ENCODE data around the gene KMT2B. TPM values are rescaled to one million over a fixed set of nuclear protein-coding genes. Genes with fewer than 3 reads are reported as not detected.

Gene KMT2B
- total and polyA plus RNA-seq, 2 of the 8 experiments (the other 6 are each of a cell fraction or from before 2014, with no cell fraction given), result 26.7 to 38.6 TPM

DNA sequence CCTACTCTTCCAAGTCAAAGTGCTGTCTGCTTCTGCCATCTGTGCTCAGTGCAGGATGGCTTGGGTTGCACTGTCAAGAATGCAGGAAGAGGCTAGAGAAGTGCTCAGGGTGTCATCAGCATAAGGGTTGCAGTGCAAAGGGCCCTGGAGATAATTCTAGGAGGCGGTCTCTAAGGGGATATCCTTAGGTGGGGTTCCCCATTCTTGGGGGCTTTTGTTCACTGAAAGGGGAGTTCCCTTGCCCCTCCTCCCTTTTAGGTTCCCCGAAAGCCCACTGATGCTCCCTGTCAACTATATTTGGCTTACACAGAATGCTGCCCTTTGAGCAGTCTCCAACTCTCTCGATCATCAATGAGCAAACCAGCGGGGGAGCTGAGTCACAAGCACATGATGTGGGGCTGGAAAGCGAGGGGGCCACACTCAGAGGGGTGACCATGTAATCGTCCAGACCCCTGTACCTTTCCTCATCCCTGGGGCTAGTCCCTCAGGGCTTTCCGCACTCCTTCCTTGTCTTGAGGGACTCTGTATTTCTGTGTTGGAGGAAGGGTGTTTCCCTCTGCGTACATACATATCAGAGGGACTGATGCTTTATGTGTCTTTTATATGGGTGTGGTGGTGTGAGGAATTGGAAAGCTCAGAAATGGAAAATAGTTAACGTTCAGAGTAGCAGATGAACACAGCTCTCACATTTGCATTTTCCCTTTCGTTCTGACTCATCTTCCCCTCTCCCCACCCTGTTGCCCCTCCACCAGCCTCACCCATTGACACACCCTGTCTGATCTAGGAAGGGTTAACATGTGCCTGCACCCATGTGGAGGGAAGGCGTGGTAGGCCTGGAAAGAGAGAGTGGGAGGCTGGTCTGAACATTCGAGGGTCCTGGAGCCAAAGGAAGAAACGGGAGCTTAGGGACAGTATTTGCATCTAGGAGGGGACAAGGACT is 6.7 kb upstream of the KMT2B start:
- H3K36me3 ChIP-seq (ENCODE audit: control insufficient read depth in 2 of 4, insufficient read depth in 4 of 4, low read length in 3 of 4), result no peaks in the 10 kb centered on the region; a peak in 1 of 8 replicates
- no peak overlapping the region for H2BK20ac ChIP-seq (ENCODE audit: low read length)
- no peak overlapping the region for H4K91ac ChIP-seq (replicated peaks; ENCODE audit: insufficient read length, low read length)
- H3K9me3 ChIP-seq (ENCODE audit: insufficient read depth in 2 of 2, low read depth in 1 of 2, low read length in 1 of 2), result no peaks in the 10 kb centered on the region
- H2AFZ ChIP-seq (ENCODE audit: low read length), result no peak overlapping the region
- DNase-seq (ENCODE audit: low read depth in 1 of 2, low spot score in 2 of 2) (no peak), FAIRE-seq (no peak)
- no peaks in the 10 kb centered on the region for H3K79me1 ChIP-seq (ENCODE audit: low read depth, low read length)
- no peak overlapping the region for H2BK5ac ChIP-seq (ENCODE audit: low read depth, low read length)
- H3K56ac ChIP-seq (replicated peaks; ENCODE audit: insufficient read length, low read depth, low read length), result no peak overlapping the region
- H3K27me3 ChIP-seq (replicated peaks in 1 of 4; ENCODE audit: control insufficient read depth in 3 of 4, extremely low read depth in 1 of 4, insufficient read depth in 3 of 4, low read length in 3 of 4), result no peaks in the 10 kb centered on the region
- no peak overlapping the region for H3K9ac ChIP-seq (replicated peaks in 1 of 4; ENCODE audit: extremely low read depth in 1 of 4, low read depth in 3 of 4, low read length in 3 of 4)
- no peak overlapping the region for H3K4me2 ChIP-seq (ENCODE audit: insufficient read depth in 1 of 2, low read depth in 2 of 2, low read length in 2 of 2)
- H3K23ac ChIP-seq (ENCODE audit: insufficient read length), result no peak overlapping the region
- H4K20me1 ChIP-seq (replicated peaks in 1 of 2; ENCODE audit: control insufficient read depth in 1 of 2, insufficient read depth in 2 of 2, low read length in 2 of 2), result peaks cover 5% of the 10 kb centered on the region in 2 experiments
- no peak overlapping the region for H4K5ac ChIP-seq (ENCODE audit: insufficient read length, low read depth, low read length)
- TF ChIP-seq, protein P1, sequence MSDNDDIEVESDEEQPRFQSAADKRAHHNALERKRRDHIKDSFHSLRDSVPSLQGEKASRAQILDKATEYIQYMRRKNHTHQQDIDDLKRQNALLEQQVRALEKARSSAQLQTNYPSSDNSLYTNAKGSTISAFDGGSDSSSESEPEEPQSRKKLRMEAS (IDR thresholded peaks at IDR 0.05), result 0 out of 2 replicates have a peak, but pooled peaks have one; percentile 5
- no peak for TF ChIP-seq SP1 (IDR thresholded peaks at IDR 0.05; ENCODE audit: low read depth, low read length)
- H3K79me2 ChIP-seq (ENCODE audit: control insufficient read depth in 1 of 2, insufficient read depth in 2 of 2, low read length in 2 of 2), result no peaks in the 10 kb centered on the region; a peak in 1 of 4 replicates
- POLR2A ChIA-PET (ENCODE audit: partially characterized antibody), result interaction anchor here (1.0 to 4.9 kb wide), 4 partner anchors 8 to 99 kb away, joined by 3 to 28 read pairs (median 4); partner anchors contain the start of genes HAUS5 and ZBTB32
- H2BK120ac ChIP-seq (replicated peaks; ENCODE audit: low read depth, low read length), result no peak overlapping the region
- H3K4me1 ChIP-seq (replicated peaks in 1 of 4; ENCODE audit: control insufficient read depth in 3 of 4, insufficient read depth in 4 of 4, low read length in 3 of 4), result peaks cover 0 to 26% (median 15%) of the 10 kb centered on the region in 4 experiments; a peak in 6 of 7 replicates
- no peak overlapping the region for H2BK12ac ChIP-seq (ENCODE audit: low read depth, low read length)
- no peak overlapping the region for H3K18ac ChIP-seq (ENCODE audit: extremely low read depth, low read length)
- no peak overlapping the region; the same call in 1 of the 2 replicates for H3K27ac ChIP-seq (ENCODE audit: low read depth, low read length)
- H3K4ac ChIP-seq (replicated peaks; ENCODE audit: insufficient read length, low read depth, low read length), result no peak overlapping the region
- no peak overlapping the region for H3K4me3 ChIP-seq (ENCODE audit: extremely low read depth in 1 of 4, insufficient read depth in 2 of 4, low read depth in 3 of 4, low read length in 4 of 4)
- no peak overlapping the region for H2AK5ac ChIP-seq (ENCODE audit: low read depth, low read length)
- H3K23me2 ChIP-seq (ENCODE audit: low read depth, low read length), result peaks cover 5% of the 10 kb centered on the region
- no peak overlapping the region for H4K8ac ChIP-seq (ENCODE audit: extremely low read depth, insufficient read depth, low read length)
- 0 out of 2 replicates have a peak overlapping the region, but pooled peaks have one; percentile 61 for H2BK15ac ChIP-seq (ENCODE audit: low read length)
- no peak overlapping the region for H3K14ac ChIP-seq (ENCODE audit: insufficient read length)
- WGBS, 2 experiments (ENCODE audit: extremely low coverage in 1 of 2, insufficient coverage in 1 of 2, insufficient read length in 1 of 2, insufficient replicate concordance in 2 of 2, low coverage in 1 of 2, low lambda C conversion rate in 2 of 2, missing lambda C conversion rate in 1 of 2), result 78% methylated on average over 13 of the region's 13 CpGs; no CpG with 5 or more reads in 1 of the 2 experiments
- CTCF ChIA-PET (ENCODE audit: partially characterized antibody), result interaction anchor here (1.0 to 6.6 kb wide), 3 partner anchors 9 to 155 kb away, joined by 3 to 105 read pairs (median 5); no protein-coding TSS in a partner anchor

All from H1 (cell line).